ENCODE measurements around the gene SLC28A1. TPM values are rescaled to one million over a fixed set of nuclear protein-coding genes. Genes with fewer than 3 reads are reported as not detected.
A peak's percentile ranks its signal among the peaks of the same experiment; 100 is the strongest.

The SLC28A1 gene
- total and polyA plus RNA-seq, 2 experiments from 2014 or later = not detected

DNA sequence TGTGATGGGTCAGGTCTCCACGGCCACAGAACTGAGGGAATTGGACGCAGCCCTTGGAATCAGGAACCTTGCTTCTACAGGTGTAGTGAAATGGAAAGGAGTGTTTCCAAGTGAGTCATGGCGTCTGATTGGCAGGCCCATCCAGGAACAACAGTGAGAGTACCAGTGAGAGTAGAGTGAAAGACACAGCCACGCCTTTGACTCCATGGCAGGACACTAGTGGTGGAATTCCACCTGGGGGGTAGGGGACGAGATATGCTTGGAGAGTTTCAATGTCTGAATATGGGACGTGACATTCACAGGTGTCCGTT lies 3.0 kb upstream of the SLC28A1 start:
- Histone ChIP-seq H3K4me1 (ENCODE audit: insufficient read depth) (no peaks in the 10 kb centered on the region), H3K9me2 (ENCODE audit: insufficient read depth) (no peaks in the 10 kb centered on the region), H3K4me3 (no peak overlapping the region), H3K27me3 (replicated peaks; ENCODE audit: insufficient read depth) (no peaks in the 10 kb centered on the region), H3K79me2 (ENCODE audit: insufficient read depth) (no peaks in the 10 kb centered on the region), H3K9ac (no peak overlapping the region), H2AFZ (no peak overlapping the region), H3K27ac (no peak overlapping the region), H3K36me3 (ENCODE audit: low read depth) (no peaks in the 10 kb centered on the region), H3F3A (ENCODE audit: insufficient read depth) (no peaks in the 10 kb centered on the region), H3K9me3 (ENCODE audit: low read depth) (no peaks in the 10 kb centered on the region), H4K20me1 (ENCODE audit: insufficient read depth) (no peaks in the 10 kb centered on the region), H3K4me2 (ENCODE audit: unreplicated experiment) (no peak overlapping the region)
- DNase-seq = no peak
- in situ Hi-C loops (cut with MboI) = no loop called here
- 77 to 82% methylated on average over 7 of the region's 7 CpGs for WGBS, 2 experiments (ENCODE audit: low coverage in 1 of 2, low lambda C conversion rate in 2 of 2, missing lambda C conversion rate in 2 of 2)
- TF ChIP-seq EZH2 (IDR thresholded peaks at IDR 0.05; ENCODE audit: insufficient read depth, poor library complexity, severe bottlenecking) (no peak), EZH2phosphoT487 (IDR thresholded peaks at IDR 0.05; ENCODE audit: insufficient read depth, low read depth) (no peak)

DNA sequence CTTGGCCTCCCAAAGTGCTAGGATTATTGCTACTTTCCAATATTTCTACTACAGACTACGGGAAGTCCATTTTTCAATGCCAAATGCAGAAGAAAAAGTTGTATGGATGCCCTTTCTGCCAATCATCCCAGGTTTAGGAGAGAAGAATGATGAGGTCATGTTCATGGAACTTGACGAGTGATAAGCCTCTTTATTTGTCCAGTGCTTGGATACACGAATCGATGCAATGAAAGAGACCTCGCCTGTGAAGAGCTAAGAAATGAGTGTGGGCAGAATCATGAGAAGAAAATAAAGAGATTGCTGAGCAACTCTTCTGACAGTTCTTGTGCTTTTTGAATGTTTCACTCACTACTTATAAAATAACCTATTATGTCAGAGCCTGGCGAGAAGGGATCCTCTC lies 996 bp upstream of the SLC28A1 start:
- TF ChIP-seq EZH2 (IDR thresholded peaks at IDR 0.05; ENCODE audit: insufficient read depth, poor library complexity, severe bottlenecking) (no peak), EZH2phosphoT487 (IDR thresholded peaks at IDR 0.05; ENCODE audit: insufficient read depth, low read depth) (no peak)
- H3F3A ChIP-seq (ENCODE audit: insufficient read depth) = no peaks in the 10 kb centered on the region
- in situ Hi-C loops (cut with MboI) = no loop called here

DNA sequence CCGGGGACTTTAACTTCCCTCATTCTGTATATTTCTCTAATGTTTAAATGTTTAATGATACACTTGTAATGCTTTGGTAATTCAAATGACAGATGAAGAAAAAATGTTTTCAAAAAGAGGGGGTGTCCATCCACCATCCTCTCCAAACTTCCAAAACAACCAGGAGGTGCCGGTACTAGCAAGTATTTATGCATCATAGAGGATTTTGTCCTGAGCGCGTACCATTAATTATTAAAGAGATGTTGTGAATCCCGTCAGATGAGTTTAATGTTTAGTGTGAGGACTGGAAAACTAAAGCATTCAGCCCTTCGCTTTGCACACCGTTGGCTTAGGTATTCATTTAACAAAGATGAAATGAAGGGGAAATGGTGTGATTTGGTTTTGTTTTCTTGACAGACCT lies 1.3 kb downstream of the SLC28A1 start:
- in situ Hi-C loops (cut with MboI) = no loop called here
- H3K27me3 ChIP-seq (replicated peaks; ENCODE audit: insufficient read depth) = no peaks in the 10 kb centered on the region
- DNase-seq = no peak
- H3K9me2 ChIP-seq (ENCODE audit: insufficient read depth) = no peaks in the 10 kb centered on the region
- no peaks in the 10 kb centered on the region for H3K36me3 ChIP-seq (ENCODE audit: low read depth)
- H4K20me1 ChIP-seq (ENCODE audit: insufficient read depth) = no peaks in the 10 kb centered on the region
- WGBS, 2 experiments (ENCODE audit: low coverage in 1 of 2, low lambda C conversion rate in 2 of 2, missing lambda C conversion rate in 2 of 2) = 91 to 95% methylated on average over 7 of the region's 7 CpGs
- H3K4me3 ChIP-seq = no peak overlapping the region
- no peak overlapping the region for H2AFZ ChIP-seq
- no peaks in the 10 kb centered on the region for H3K9me3 ChIP-seq (ENCODE audit: low read depth)
- H3K9ac ChIP-seq = no peak overlapping the region
- no peaks in the 10 kb centered on the region for H3K4me1 ChIP-seq (ENCODE audit: insufficient read depth)
- H3K79me2 ChIP-seq (ENCODE audit: insufficient read depth) = no peaks in the 10 kb centered on the region
- TF ChIP-seq EZH2 (IDR thresholded peaks at IDR 0.05; ENCODE audit: insufficient read depth, poor library complexity, severe bottlenecking) (no peak), EZH2phosphoT487 (IDR thresholded peaks at IDR 0.05; ENCODE audit: insufficient read depth, low read depth) (no peak)
- H3F3A ChIP-seq (ENCODE audit: insufficient read depth) = no peaks in the 10 kb centered on the region
- H3K27ac ChIP-seq = no peak overlapping the region
- H3K4me2 ChIP-seq (ENCODE audit: unreplicated experiment) = no peak overlapping the region

More for the DNA sequence above, 996 bp upstream of the SLC28A1 start:
- Histone ChIP-seq H3K27me3 (replicated peaks; ENCODE audit: insufficient read depth) (no peaks in the 10 kb centered on the region), H3K4me1 (ENCODE audit: insufficient read depth) (no peaks in the 10 kb centered on the region), H3K4me3 (no peak overlapping the region), H3K9me2 (ENCODE audit: insufficient read depth) (no peaks in the 10 kb centered on the region), H3K79me2 (ENCODE audit: insufficient read depth) (no peaks in the 10 kb centered on the region), H3K27ac (no peak overlapping the region), H3K36me3 (ENCODE audit: low read depth) (no peaks in the 10 kb centered on the region), H3K9ac (no peak overlapping the region), H2AFZ (no peak overlapping the region), H4K20me1 (ENCODE audit: insufficient read depth) (no peaks in the 10 kb centered on the region), H3K4me2 (ENCODE audit: unreplicated experiment) (no peak overlapping the region), H3K9me3 (ENCODE audit: low read depth) (no peaks in the 10 kb centered on the region)
- peak; percentile 4 for DNase-seq
- 79 to 80% methylated on average over 6 of the region's 6 CpGs for WGBS, 2 experiments (ENCODE audit: low coverage in 1 of 2, low lambda C conversion rate in 2 of 2, missing lambda C conversion rate in 2 of 2)

DNA sequence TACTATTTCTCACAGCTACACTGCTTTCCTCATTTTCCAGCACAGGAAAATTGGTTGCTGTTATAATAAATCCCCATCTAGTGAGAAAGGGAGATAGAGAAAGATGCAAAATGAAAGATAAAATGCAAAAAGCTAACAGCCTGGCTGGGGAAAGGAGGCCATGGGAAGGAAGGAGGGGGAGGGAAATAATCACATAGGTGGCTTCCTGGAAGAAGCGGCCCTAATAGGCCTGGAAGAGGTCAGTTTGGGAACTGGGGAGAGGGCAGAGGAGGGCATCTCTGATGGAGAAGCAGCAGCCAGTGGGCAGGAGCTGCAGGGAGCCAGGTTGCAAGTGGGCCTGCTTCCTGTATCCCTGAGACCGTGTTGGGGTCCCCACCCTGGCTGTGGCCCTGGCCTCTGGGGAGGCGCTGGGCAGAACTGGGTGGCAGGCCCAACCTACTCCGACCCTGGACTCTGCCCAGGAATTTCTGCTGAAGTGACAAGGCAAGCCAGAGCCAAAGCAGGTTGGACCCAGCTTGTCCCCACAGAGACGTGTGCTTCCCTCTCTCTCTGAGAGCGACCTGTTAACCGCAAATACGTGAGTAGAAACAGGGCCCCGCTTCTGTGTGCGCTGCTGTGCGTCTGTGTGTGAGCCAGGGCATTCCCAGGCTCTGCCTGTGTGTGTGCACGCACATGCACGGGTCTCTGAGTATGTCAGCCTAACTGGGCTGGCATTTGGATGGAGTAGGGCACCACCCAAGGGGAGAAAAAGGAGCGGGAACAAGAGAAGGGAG lies 1.9 kb downstream of the SLC28A1 start:
- H3K36me3 ChIP-seq (ENCODE audit: low read depth) = no peaks in the 10 kb centered on the region
- no peaks in the 10 kb centered on the region for H3K9me3 ChIP-seq (ENCODE audit: low read depth)
- H3K27me3 ChIP-seq (replicated peaks; ENCODE audit: insufficient read depth) = no peaks in the 10 kb centered on the region
- H3K9me2 ChIP-seq (ENCODE audit: insufficient read depth) = no peaks in the 10 kb centered on the region
- no peaks in the 10 kb centered on the region for H3K4me1 ChIP-seq (ENCODE audit: insufficient read depth)
- H2AFZ ChIP-seq = no peak overlapping the region
- H3K4me2 ChIP-seq (ENCODE audit: unreplicated experiment) = no peak overlapping the region
- 80 to 82% methylated on average over 14 of the region's 14 CpGs for WGBS, 2 experiments (ENCODE audit: low coverage in 1 of 2, low lambda C conversion rate in 2 of 2, missing lambda C conversion rate in 2 of 2)
- H3K27ac ChIP-seq = no peak overlapping the region
- in situ Hi-C loops (cut with MboI) = no loop called here
- no peaks in the 10 kb centered on the region for H3F3A ChIP-seq (ENCODE audit: insufficient read depth)
- no peak overlapping the region for H3K9ac ChIP-seq
- no peak overlapping the region for H3K4me3 ChIP-seq
- DNase-seq = no peak
- TF ChIP-seq EZH2 (IDR thresholded peaks at IDR 0.05; ENCODE audit: insufficient read depth, poor library complexity, severe bottlenecking) (no peak), EZH2phosphoT487 (IDR thresholded peaks at IDR 0.05; ENCODE audit: insufficient read depth, low read depth) (no peak)
- H3K79me2 ChIP-seq (ENCODE audit: insufficient read depth) = no peaks in the 10 kb centered on the region
- no peaks in the 10 kb centered on the region for H4K20me1 ChIP-seq (ENCODE audit: insufficient read depth)

DNA sequence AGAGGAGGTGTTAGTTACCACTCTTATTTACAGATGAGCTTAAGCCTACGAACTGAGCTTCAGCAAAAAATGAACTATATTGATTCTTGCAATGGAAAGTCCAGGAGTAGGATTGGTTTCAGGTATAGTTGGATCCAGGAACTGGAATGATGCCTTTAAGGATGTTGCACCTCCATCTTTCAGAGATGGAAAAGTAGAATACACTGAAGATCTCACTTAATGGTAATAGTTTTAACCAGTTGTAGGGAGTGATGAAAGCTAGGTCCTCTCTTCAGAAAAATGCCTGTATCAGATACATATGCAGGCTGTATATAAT lies 2.5 kb downstream of the SLC28A1 start:
- Histone ChIP-seq H3K9ac (no peak overlapping the region), H3K9me3 (ENCODE audit: low read depth) (no peaks in the 10 kb centered on the region), H3K27ac (no peak overlapping the region), H3K4me2 (ENCODE audit: unreplicated experiment) (no peak overlapping the region), H3K36me3 (ENCODE audit: low read depth) (no peaks in the 10 kb centered on the region), H3K4me3 (no peak overlapping the region), H3K4me1 (ENCODE audit: insufficient read depth) (no peaks in the 10 kb centered on the region), H2AFZ (no peak overlapping the region), H4K20me1 (ENCODE audit: insufficient read depth) (no peaks in the 10 kb centered on the region), H3K79me2 (ENCODE audit: insufficient read depth) (no peaks in the 10 kb centered on the region), H3K27me3 (replicated peaks; ENCODE audit: insufficient read depth) (no peaks in the 10 kb centered on the region), H3F3A (ENCODE audit: insufficient read depth) (no peaks in the 10 kb centered on the region), H3K9me2 (ENCODE audit: insufficient read depth) (no peaks in the 10 kb centered on the region)
- 56 to 57% methylated on average over 1 of the region's 1 CpG for WGBS, 2 experiments (ENCODE audit: low coverage in 1 of 2, low lambda C conversion rate in 2 of 2, missing lambda C conversion rate in 2 of 2)
- DNase-seq = no peak
- TF ChIP-seq EZH2phosphoT487 (IDR thresholded peaks at IDR 0.05; ENCODE audit: insufficient read depth, low read depth) (no peak), EZH2 (IDR thresholded peaks at IDR 0.05; ENCODE audit: insufficient read depth, poor library complexity, severe bottlenecking) (no peak)
- in situ Hi-C loops (cut with MboI) = no loop called here

Data from GM23248 (cell line).